ENCODE results near the gene SUMO2. TPM values are rescaled to one million over a fixed set of nuclear protein-coding genes. Genes with fewer than 3 reads are reported as not detected.

Gene SUMO2
- total and polyA plus RNA-seq, 2 of the 13 experiments (the other 11 are each of a cell fraction or from before 2014, with no cell fraction given): 337 to 553 TPM

- Histone ChIP-seq H3K4me2 (ENCODE audit: low read depth, low read length) (peak within 1 kb of the TSS; percentile 59), H3K4me3 (replicated peaks in 1 of 3; ENCODE audit: insufficient read depth in 1 of 3, low read depth in 2 of 3, low read length in 3 of 3) (peak within 1 kb of the TSS; percentile 77 to 96 (median 83)), H4K20me1 (ENCODE audit: insufficient read depth, low read length) (peaks cover 4% of the 10 kb centered on the region; the same call in 1 of the 2 replicates), H3K9me3 (ENCODE audit: low read length) (no peaks in the 10 kb centered on the region), H3K36me3 (replicated peaks in 1 of 2; ENCODE audit: control insufficient read depth in 1 of 2, insufficient read depth in 2 of 2, low read length in 2 of 2) (peaks cover 10 to 31% of the 10 kb centered on the region in 2 experiments), H3K4me1 (ENCODE audit: insufficient read depth, low read length) (peaks cover 26% of the 10 kb centered on the region), H3K9ac (ENCODE audit: insufficient read depth, low read depth, low read length) (peak within 1 kb of the TSS; percentile 85), H3K27ac (ENCODE audit: extremely low read length, insufficient read depth, low read length) (peak within 1 kb of the TSS; percentile 86), H3K27me3 (ENCODE audit: control insufficient read depth in 1 of 2, insufficient read depth in 2 of 2, low read length in 2 of 2) (no peaks in the 10 kb centered on the region), H2AFZ (ENCODE audit: low read length) (no peak within 1 kb of the TSS), H3K79me2 (ENCODE audit: insufficient read depth, low read length) (peaks cover 8% of the 10 kb centered on the region)
- ChIA-PET CTCF (ENCODE audit: low intra/inter-chr PET ratio, low total read pairs) (interaction anchor here (1.0 to 2.8 kb wide), 4 partner anchors 17 to 71 kb away, joined by 3 to 26 read pairs (median 6); no protein-coding TSS in a partner anchor), POLR2A (interaction anchor here (0.6 to 3.1 kb wide), 37 partner anchors 9 to 648 kb away, joined by 3 to 23 read pairs (median 4); partner anchors contain the start of genes ARMC7, CDR2L, FDXR and JPT1)
- BruUV-seq (replicated peaks): TSS peak; percentile 63
- FAIRE-seq (no peak), DNase-seq (ENCODE audit: low spot score) (peak; percentile 79), ATAC-seq (peak; percentile 91)
- WGBS (ENCODE audit: low lambda C conversion rate): 7% methylated on average over 13 of the region's 82 CpGs
- in situ Hi-C loops (cut with HindIII; ENCODE audit: extremely low pct_ligation_motif_present, low pct_unique_long_range_greater_than_20kb): no loop called here
- intact Hi-C loops (cut with micrococcal nuclease; ENCODE audit: unreplicated experiment): loop anchor here (5.0 kb wide), 1 partner anchor 71 kb away; no protein-coding TSS in a partner anchor
- no peak for TF ChIP-seq RCOR2 (CRISPR knock-in tag; IDR thresholded peaks at IDR 0.05)
- TF ChIP-seq RAD21 (CRISPR knock-in tag; IDR thresholded peaks at IDR 0.05): peak; percentile 91
- TF ChIP-seq MTA3 (CRISPR knock-in tag; IDR thresholded peaks at IDR 0.05): no peak
- TF ChIP-seq, protein P1, sequence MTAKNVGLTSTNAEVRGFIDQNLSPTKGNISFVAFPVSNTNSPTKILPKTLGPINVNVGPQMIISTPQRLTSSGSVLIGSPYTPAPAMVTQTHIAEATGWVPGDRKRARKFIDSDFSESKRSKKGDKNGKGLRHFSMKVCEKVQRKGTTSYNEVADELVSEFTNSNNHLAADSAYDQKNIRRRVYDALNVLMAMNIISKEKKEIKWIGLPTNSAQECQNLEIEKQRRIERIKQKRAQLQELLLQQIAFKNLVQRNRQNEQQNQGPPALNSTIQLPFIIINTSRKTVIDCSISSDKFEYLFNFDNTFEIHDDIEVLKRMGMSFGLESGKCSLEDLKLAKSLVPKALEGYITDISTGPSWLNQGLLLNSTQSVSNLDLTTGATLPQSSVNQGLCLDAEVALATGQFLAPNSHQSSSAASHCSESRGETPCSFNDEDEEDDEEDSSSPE (CRISPR knock-in tag; IDR thresholded peaks at IDR 0.05): peak; percentile 89
- TF ChIP-seq KLF16 (CRISPR knock-in tag; IDR thresholded peaks at IDR 0.05): peak in 1 of 2 experiments; percentile 90; a peak in 2 of 4 replicates
- TF ChIP-seq, protein P2, sequence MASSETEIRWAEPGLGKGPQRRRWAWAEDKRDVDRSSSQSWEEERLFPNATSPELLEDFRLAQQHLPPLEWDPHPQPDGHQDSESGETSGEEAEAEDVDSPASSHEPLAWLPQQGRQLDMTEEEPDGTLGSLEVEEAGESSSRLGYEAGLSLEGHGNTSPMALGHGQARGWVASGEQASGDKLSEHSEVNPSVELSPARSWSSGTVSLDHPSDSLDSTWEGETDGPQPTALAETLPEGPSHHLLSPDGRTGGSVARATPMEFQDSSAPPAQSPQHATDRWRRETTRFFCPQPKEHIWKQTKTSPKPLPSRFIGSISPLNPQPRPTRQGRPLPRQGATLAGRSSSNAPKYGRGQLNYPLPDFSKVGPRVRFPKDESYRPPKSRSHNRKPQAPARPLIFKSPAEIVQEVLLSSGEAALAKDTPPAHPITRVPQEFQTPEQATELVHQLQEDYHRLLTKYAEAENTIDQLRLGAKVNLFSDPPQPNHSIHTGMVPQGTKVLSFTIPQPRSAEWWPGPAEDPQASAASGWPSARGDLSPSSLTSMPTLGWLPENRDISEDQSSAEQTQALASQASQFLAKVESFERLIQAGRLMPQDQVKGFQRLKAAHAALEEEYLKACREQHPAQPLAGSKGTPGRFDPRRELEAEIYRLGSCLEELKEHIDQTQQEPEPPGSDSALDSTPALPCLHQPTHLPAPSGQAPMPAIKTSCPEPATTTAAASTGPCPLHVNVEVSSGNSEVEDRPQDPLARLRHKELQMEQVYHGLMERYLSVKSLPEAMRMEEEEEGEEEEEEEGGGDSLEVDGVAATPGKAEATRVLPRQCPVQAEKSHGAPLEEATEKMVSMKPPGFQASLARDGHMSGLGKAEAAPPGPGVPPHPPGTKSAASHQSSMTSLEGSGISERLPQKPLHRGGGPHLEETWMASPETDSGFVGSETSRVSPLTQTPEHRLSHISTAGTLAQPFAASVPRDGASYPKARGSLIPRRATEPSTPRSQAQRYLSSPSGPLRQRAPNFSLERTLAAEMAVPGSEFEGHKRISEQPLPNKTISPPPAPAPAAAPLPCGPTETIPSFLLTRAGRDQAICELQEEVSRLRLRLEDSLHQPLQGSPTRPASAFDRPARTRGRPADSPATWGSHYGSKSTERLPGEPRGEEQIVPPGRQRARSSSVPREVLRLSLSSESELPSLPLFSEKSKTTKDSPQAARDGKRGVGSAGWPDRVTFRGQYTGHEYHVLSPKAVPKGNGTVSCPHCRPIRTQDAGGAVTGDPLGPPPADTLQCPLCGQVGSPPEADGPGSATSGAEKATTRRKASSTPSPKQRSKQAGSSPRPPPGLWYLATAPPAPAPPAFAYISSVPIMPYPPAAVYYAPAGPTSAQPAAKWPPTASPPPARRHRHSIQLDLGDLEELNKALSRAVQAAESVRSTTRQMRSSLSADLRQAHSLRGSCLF (CRISPR knock-in tag; IDR thresholded peaks at IDR 0.05; ENCODE audit: borderline replicate concordance): no peak
- TF ChIP-seq ZNF607 (CRISPR knock-in tag; IDR thresholded peaks at IDR 0.05; ENCODE audit: borderline replicate concordance): peak; percentile 87; the same call in 1 of the 2 replicates
- peak; percentile 77; the same call in 1 of the 2 replicates for TF ChIP-seq CSRNP1 (CRISPR knock-in tag; IDR thresholded peaks at IDR 0.05)
- TF ChIP-seq GATA4 (IDR thresholded peaks at IDR 0.05; ENCODE audit: borderline replicate concordance, low read depth): peak; percentile 47; the same call in 1 of the 2 replicates
- TF ChIP-seq HNRNPH1 (optimal IDR thresholded peaks at IDR 0.05; ENCODE audit: low read depth, low read length): no peak
- no peak; the same call in 1 of the 2 replicates for TF ChIP-seq HDAC2 (CRISPR knock-in tag; IDR thresholded peaks at IDR 0.05)
- peak; percentile 52; the same call in 1 of the 2 replicates for TF ChIP-seq ZSCAN22 (CRISPR knock-in tag; IDR thresholded peaks at IDR 0.05)
- TF ChIP-seq GMEB2 (CRISPR knock-in tag; IDR thresholded peaks at IDR 0.05; ENCODE audit: low read depth): no peak
Measured at GRCh38 chr17:75131278-75132017, 51.3 kb downstream of the SUMO2 start, which contains the start of gene NT5C. NT5C (minus strand) TSS chr17:75131742; CDS start chr17:75131707, 35 bp downstream.

Measured in HepG2 (cell line).